IPS-18a (cell line): Measurements from ENCODE around the gene NKRF.

Source experiments
- H3K27ac ChIP-seq: one replicate; pipeline ENCODE4 v1.5.1; 2013; ENCODE audit warnings: low read length
- H3K27me3 ChIP-seq: one replicate; pipeline ENCODE4 v1.6.1; 2013; ENCODE audit warnings: mild to moderate bottlenecking, low read length; ENCODE audit not compliant: control insufficient read depth, insufficient read depth
- H3K36me3 ChIP-seq: one replicate; pipeline ENCODE4 v1.6.1; 2013; ENCODE audit warnings: low read depth, low read length; ENCODE audit not compliant: control insufficient read depth
- H3K4me1 ChIP-seq: one replicate; pipeline ENCODE4 v1.6.1; 2013; ENCODE audit warnings: low read depth, low read length; ENCODE audit not compliant: control insufficient read depth
- H3K4me3 ChIP-seq: one replicate; pipeline ENCODE4 v1.5.1; 2013; ENCODE audit warnings: low read length
- H3K9ac ChIP-seq: one replicate; pipeline ENCODE4 v1.6.1; 2013; ENCODE audit warnings: mild to moderate bottlenecking, low read length, moderate library complexity
- H3K9me3 ChIP-seq: one replicate; pipeline ENCODE4 v1.6.1; 2013; ENCODE audit warnings: low read depth, low read length; ENCODE audit not compliant: control insufficient read depth

The NKRF gene

GRCh38 chrX:119565107-119565663 lies 41.0 kb downstream of the NKRF start, which contains the start of gene STEEP1:
TSS of gene STEEP1 (minus strand) at chrX:119565409. CDS start at chrX:119565355, 54 bp downstream.
- H3K9me3 ChIP-seq = peaks cover 7% of the 10 kb centered on the region
- no peaks in the 10 kb centered on the region for H3K27me3 ChIP-seq
- peak within 1 kb of the TSS; percentile 72 for H3K4me3 ChIP-seq
- no peak within 1 kb of the TSS for H3K27ac ChIP-seq
- peak within 1 kb of the TSS; percentile 59 for H3K9ac ChIP-seq
- H3K4me1 ChIP-seq = no peaks in the 10 kb centered on the region
- no peaks in the 10 kb centered on the region for H3K36me3 ChIP-seq

- peaks cover 6% of the 10 kb centered on the region for H3K9me3 ChIP-seq
- no peaks in the 10 kb centered on the region for H3K36me3 ChIP-seq
- no peak overlapping the region for H3K9ac ChIP-seq
- no peaks in the 10 kb centered on the region for H3K27me3 ChIP-seq
- H3K4me1 ChIP-seq = no peaks in the 10 kb centered on the region
- no peak overlapping the region for H3K27ac ChIP-seq
- H3K4me3 ChIP-seq = no peak overlapping the region
Observed at GRCh38 chrX:119552508-119552907, 53.7 kb downstream of the NKRF start.

GRCh38 chrX:119549327-119550016 lies 56.8 kb downstream of the NKRF start:
- no peak overlapping the region for H3K9ac ChIP-seq
- H3K4me1 ChIP-seq = no peaks in the 10 kb centered on the region
- H3K27ac ChIP-seq = no peak overlapping the region
- H3K4me3 ChIP-seq = no peak overlapping the region
- H3K9me3 ChIP-seq = peaks cover 8% of the 10 kb centered on the region
- H3K36me3 ChIP-seq = no peaks in the 10 kb centered on the region
- H3K27me3 ChIP-seq = no peaks in the 10 kb centered on the region

- no peak overlapping the region for H3K4me3 ChIP-seq
- no peak overlapping the region for H3K27ac ChIP-seq
- H3K36me3 ChIP-seq = peaks cover 12% of the 10 kb centered on the region
- peaks cover 6% of the 10 kb centered on the region for H3K9me3 ChIP-seq
- no peak overlapping the region for H3K9ac ChIP-seq
- no peaks in the 10 kb centered on the region for H3K4me1 ChIP-seq
- H3K27me3 ChIP-seq = no peaks in the 10 kb centered on the region
Observed at GRCh38 chrX:119541188-119541587, 65.0 kb downstream of the NKRF start.

GRCh38 chrX:119539872-119540271 lies 66.4 kb downstream of the NKRF start:
- Histone ChIP-seq H3K4me1 (no peaks in the 10 kb centered on the region), H3K9ac (no peak overlapping the region), H3K4me3 (no peak overlapping the region), H3K27ac (no peak overlapping the region), H3K9me3 (peaks cover 6% of the 10 kb centered on the region), H3K36me3 (peaks cover 12% of the 10 kb centered on the region), H3K27me3 (no peaks in the 10 kb centered on the region)
